HG03521 (cell line): ENCODE data around the gene USF2.
A peak's percentile ranks its signal among the peaks of the same experiment; 100 is the strongest.

ENCODE experiments used
- ATAC-seq: cut with Tn5 transposase; IDR thresholded peaks from one replicate; pipeline ENCODE4 v1.9.1; 2021; ENCODE audit warnings: mild to moderate bottlenecking, moderate library complexity; ENCODE audit not compliant: unreplicated experiment

USF2 gene

GRCh38 chr19:35241417-35241816 is 27.3 kb upstream of the USF2 start:
- no peak for ATAC-seq

GRCh38 chr19:35246466-35247092 is 22.2 kb upstream of the USF2 start:
- no peak for ATAC-seq

- peak; percentile 37 for ATAC-seq
Observed at GRCh38 chr19:35247526-35248309, 21.0 kb upstream of the USF2 start.

- peak; percentile 76 for ATAC-seq
Observed at GRCh38 chr19:35248310-35249145, 20.2 kb upstream of the USF2 start, which contains the start of gene LSR. LSR (plus strand) TSS chr19:35249002; CDS start chr19:35249023, 21 bp downstream.

- ATAC-seq: no peak
Observed at GRCh38 chr19:35249146-35249847, 19.5 kb upstream of the USF2 start.

- no peak for ATAC-seq
Observed at GRCh38 chr19:35249848-35250711, 18.7 kb upstream of the USF2 start.

GRCh38 chr19:35251456-35251855 is 17.3 kb upstream of the USF2 start:
- ATAC-seq: no peak

- ATAC-seq: no peak
Observed at GRCh38 chr19:35253316-35254286, 15.2 kb upstream of the USF2 start.

- no peak for ATAC-seq
Observed at GRCh38 chr19:35254341-35255297, 14.1 kb upstream of the USF2 start.

GRCh38 chr19:35256566-35256965 is 12.2 kb upstream of the USF2 start:
- no peak for ATAC-seq

- no peak for ATAC-seq
Observed at GRCh38 chr19:35257113-35257461, 11.7 kb upstream of the USF2 start.

GRCh38 chr19:35260694-35261304 is 8.0 kb upstream of the USF2 start:
- no peak for ATAC-seq

- ATAC-seq: no peak
Observed at GRCh38 chr19:35261356-35262100, 7.2 kb upstream of the USF2 start.

- ATAC-seq: no peak
Observed at GRCh38 chr19:35262101-35262761, 6.5 kb upstream of the USF2 start.

GRCh38 chr19:35264268-35265125 is 4.3 kb upstream of the USF2 start:
- no peak for ATAC-seq
